Peyer's patch (tissue), 4 donors: ENCODE measurements around the gene MED31. TPM values are rescaled to one million over a fixed set of nuclear protein-coding genes. Genes with fewer than 3 reads are reported as not detected.
A peak's percentile ranks its signal among the peaks of the same experiment; 100 is the strongest.

Experiments used
- DNase-seq, 3 donors: peaks; one replicate each; pipeline ENCODE4 v3.0.0-alpha.2; 2017 to 2019
- H3K27ac ChIP-seq, 4 donors: fragments of 200-600 bp; sonication (generic); one replicate each; pipeline ENCODE4 v1.5.1; 2016 to 2019
- H3K27me3 ChIP-seq, 2 donors: fragments of 200-600 bp; sonication (generic); one replicate each; pipeline ENCODE4 v1.5.1; 2019
- H3K36me3 ChIP-seq, 3 donors: fragments of 200-600 bp; sonication (generic); one replicate each; pipeline ENCODE4 v1.5.1; 2016 to 2019
- H3K4me1 ChIP-seq, 4 donors: fragments of 200-600 bp; sonication (generic); one replicate each; pipeline ENCODE4 v1.5.1; 2016 to 2019
- H3K4me3 ChIP-seq, 4 donors: fragments of 200-600 bp; sonication (generic); 1 replicate in 3 of 4; 2 replicates in 1 of 4; pipeline ENCODE4 v1.5.1; 2016 to 2019; ENCODE audit warnings: mild to moderate bottlenecking in 1 of 4
- H3K9me3 ChIP-seq, 4 donors: fragments of 200-600 bp; sonication (generic); one replicate each; pipeline ENCODE4 v1.5.1; 2016 to 2019; ENCODE audit warnings: mild to moderate bottlenecking in 1 of 4
- CTCF ChIP-seq, 6 experiments: fragments of 450-650 bp in 4 of 6; fragments of 200-600 bp in 2 of 6; sonication (generic) in 1 of 6; IDR thresholded peaks; one replicate each; pipeline ENCODE4 v1.5.1; 2017 to 2019; ENCODE audit warnings: antibody characterized with exemption in 6 of 6, mild to moderate bottlenecking in 3 of 6, moderate library complexity in 1 of 6
- POLR2A ChIP-seq, 2 donors: fragments of 450-650 bp; IDR thresholded peaks; one replicate each; pipeline ENCODE4 v1.5.1; 2017; ENCODE audit warnings: antibody characterized with exemption in 2 of 2, mild to moderate bottlenecking in 2 of 2, moderate library complexity in 2 of 2
- total RNA-seq, 4 donors: library from RNA; depleted of rRNA; stranded (reverse); fragments of >200 nt; gene quantifications; one replicate each; pipeline ENCODE4 v1.1.0, GENCODE V29; 2016

Gene MED31
- total RNA-seq, 4 donors from 2014 or later = 2.0 to 4.9 (median 3.1) TPM

GRCh38 chr17:6684881-6685767 lies 33.7 kb upstream of the MED31 start:
- H3K4me3 ChIP-seq = no peak overlapping the region
- no peaks in the 10 kb centered on the region for H3K9me3 ChIP-seq
- H3K36me3 ChIP-seq = no peaks in the 10 kb centered on the region
- no peak overlapping the region for H3K27ac ChIP-seq
- no peaks in the 10 kb centered on the region for H3K27me3 ChIP-seq
- TF ChIP-seq CTCF (IDR thresholded peaks at IDR 0.05) (no peak), POLR2A (IDR thresholded peaks at IDR 0.05) (no peak)
- H3K4me1 ChIP-seq = no peaks in the 10 kb centered on the region
- peak in 1 of 3 donors; percentile 21 for DNase-seq

GRCh38 chr17:6684460-6684783 lies 33.0 kb upstream of the MED31 start:
- H3K36me3 ChIP-seq = no peaks in the 10 kb centered on the region
- TF ChIP-seq CTCF (IDR thresholded peaks at IDR 0.05) (no peak), POLR2A (IDR thresholded peaks at IDR 0.05) (no peak)
- peak in 1 of 3 donors; percentile 20 for DNase-seq

GRCh38 chr17:6683730-6684459 lies 32.5 kb upstream of the MED31 start:
- DNase-seq = peak in 1 of 3 donors; percentile 10
- Histone ChIP-seq H3K4me1 (no peaks in the 10 kb centered on the region), H3K27me3 (no peaks in the 10 kb centered on the region), H3K9me3 (no peaks in the 10 kb centered on the region), H3K36me3 (no peaks in the 10 kb centered on the region), H3K27ac (no peak overlapping the region), H3K4me3 (no peak overlapping the region)
- TF ChIP-seq CTCF (IDR thresholded peaks at IDR 0.05) = no peak
- no peak for TF ChIP-seq POLR2A (IDR thresholded peaks at IDR 0.05)

More at GRCh38 chr17:6684460-6684783, 33.0 kb upstream of the MED31 start:
- Histone ChIP-seq H3K27ac (no peak overlapping the region), H3K9me3 (no peaks in the 10 kb centered on the region), H3K4me3 (no peak overlapping the region), H3K4me1 (no peaks in the 10 kb centered on the region), H3K27me3 (no peaks in the 10 kb centered on the region)

- H3K9me3 ChIP-seq = no peaks in the 10 kb centered on the region
- H3K27me3 ChIP-seq = no peaks in the 10 kb centered on the region
- TF ChIP-seq POLR2A (IDR thresholded peaks at IDR 0.05) (no peak), CTCF (IDR thresholded peaks at IDR 0.05) (no peak)
- no peaks in the 10 kb centered on the region for H3K36me3 ChIP-seq
- DNase-seq = no peak
- no peaks in the 10 kb centered on the region for H3K4me1 ChIP-seq
- H3K4me3 ChIP-seq = no peak overlapping the region
- no peak overlapping the region for H3K27ac ChIP-seq
These were observed 31.8 kb upstream of the MED31 start for GRCh38 chr17:6683081-6683684.

- Histone ChIP-seq H3K9me3 (no peaks in the 10 kb centered on the region), H3K4me1 (no peaks in the 10 kb centered on the region), H3K27ac (no peak overlapping the region), H3K4me3 (no peak overlapping the region), H3K27me3 (no peaks in the 10 kb centered on the region), H3K36me3 (no peaks in the 10 kb centered on the region)
- DNase-seq = peak in 1 of 3 donors; percentile 2
- TF ChIP-seq CTCF (IDR thresholded peaks at IDR 0.05) = no peak
- no peak for TF ChIP-seq POLR2A (IDR thresholded peaks at IDR 0.05)
These were observed 30.9 kb upstream of the MED31 start for GRCh38 chr17:6682339-6682738.
